GM23338 (cell line): ENCODE results near the gene STAB2. TPM values are rescaled to one million over a fixed set of nuclear protein-coding genes. Genes with fewer than 3 reads are reported as not detected.

Experiments used
- ATAC-seq: fragments of 200-7000 bp; cut with Tn5 transposase; 3 replicates; pipeline ENCODE4 v1.9.1; 2020
- DNase-seq: peaks from one replicate; pipeline ENCODE4 v3.0.0-alpha.2; 2015; ENCODE audit warnings: low spot score
- H2AFZ ChIP-seq: fragments of 200-600 bp; sonication (generic); 2 replicates; pipeline ENCODE4 v1.8.0; 2016; ENCODE audit warnings: antibody characterized with exemption, mild to moderate bottlenecking, moderate library complexity
- H3F3A ChIP-seq: fragments of 200-600 bp; sonication (generic); replicated peaks from 2 replicates; pipeline ENCODE4 v1.8.0; 2017; ENCODE audit warnings: antibody characterized with exemption, mixed run types, low read depth
- H3K27ac ChIP-seq: fragments of 200-600 bp; sonication (generic); 2 replicates; pipeline ENCODE4 v1.6.1; 2016; ENCODE audit warnings: low read depth
- H3K27me3 ChIP-seq: fragments of 200-600 bp; sonication (generic); 2 replicates; pipeline ENCODE4 v1.8.0; 2016; ENCODE audit warnings: mild to moderate bottlenecking, mixed run types, moderate library complexity; ENCODE audit not compliant: insufficient read depth
- H3K36me3 ChIP-seq: fragments of 200-600 bp; sonication (generic); 2 replicates; pipeline ENCODE4 v1.8.0; 2016; ENCODE audit warnings: mild to moderate bottlenecking; ENCODE audit not compliant: insufficient read depth
- H3K4me1 ChIP-seq: fragments of 200-600 bp; sonication (generic); 2 replicates; pipeline ENCODE4 v1.8.0; 2016; ENCODE audit warnings: mild to moderate bottlenecking, moderate library complexity; ENCODE audit not compliant: insufficient read depth
- H3K4me2 ChIP-seq: fragments of 200-600 bp; sonication (generic); 2 replicates; pipeline ENCODE4 v1.7.1; 2017; ENCODE audit warnings: mixed run types
- H3K4me3 ChIP-seq: fragments of 200-600 bp; sonication (generic); 2 replicates; pipeline ENCODE4 v1.6.1; 2016; ENCODE audit warnings: mixed run types
- H3K79me2 ChIP-seq: fragments of 200-600 bp; sonication (generic); replicated peaks from 2 replicates; pipeline ENCODE4 v1.8.0; 2017; ENCODE audit warnings: mild to moderate bottlenecking; ENCODE audit not compliant: insufficient read depth
- H3K9me2 ChIP-seq: fragments of 200-600 bp; sonication (generic); 2 replicates; pipeline ENCODE4 v1.8.0; 2017; ENCODE audit not compliant: insufficient read depth
- H4K20me1 ChIP-seq: fragments of 200-600 bp; sonication (generic); replicated peaks from 2 replicates; pipeline ENCODE4 v1.8.0; 2017; ENCODE audit warnings: mild to moderate bottlenecking; ENCODE audit not compliant: insufficient read depth
- H3K27ac Mint-ChIP-seq: 2 replicates; pipeline ENCODE4 v1.8.0; 2020; ENCODE audit warnings: inconsistent platforms, mild to moderate bottlenecking, moderate library complexity, mixed read lengths
- H3K27me3 Mint-ChIP-seq: 3 replicates; pipeline ENCODE4 v1.8.0; 2022; ENCODE audit warnings: low read depth, mild to moderate bottlenecking, moderate library complexity, mixed read lengths, inconsistent platforms; ENCODE audit not compliant: insufficient read depth, poor library complexity
- H3K36me3 Mint-ChIP-seq: 3 replicates; pipeline ENCODE4 v1.8.0; 2021; ENCODE audit warnings: low read depth, mild to moderate bottlenecking, inconsistent platforms, moderate library complexity, mixed read lengths
- H3K4me1 Mint-ChIP-seq: 3 replicates; pipeline ENCODE4 v1.8.0; 2020; ENCODE audit warnings: mild to moderate bottlenecking, inconsistent platforms, mixed read lengths
- H3K4me3 Mint-ChIP-seq: 3 replicates; pipeline ENCODE4 v1.8.0; 2021; ENCODE audit warnings: moderate library complexity, mild to moderate bottlenecking, inconsistent platforms, mixed read lengths
- H3K9me3 Mint-ChIP-seq: 3 replicates; pipeline ENCODE4 v1.8.0; 2020; ENCODE audit warnings: moderate library complexity, mild to moderate bottlenecking, inconsistent platforms, mixed read lengths
- CREB1 ChIP-seq: fragments of 250-450 bp; sonication (Bioruptor Pico); IDR thresholded peaks from 2 replicates; pipeline ENCODE4 v1.5.0; 2020; ENCODE audit warnings: low read depth, mild to moderate bottlenecking, moderate library complexity
- EZH2 ChIP-seq: fragments of 200-600 bp; sonication (generic); IDR thresholded peaks from one replicate; pipeline ENCODE4 v1.8.0; 2017; ENCODE audit warnings: antibody characterized with exemption, mild to moderate bottlenecking, low read depth; ENCODE audit not compliant: unreplicated experiment
- JUNB ChIP-seq: IDR thresholded peaks from one replicate; pipeline ENCODE4 v1.6.1; 2016; ENCODE audit warnings: antibody characterized with exemption; ENCODE audit not compliant: unreplicated experiment
- ZNF114 ChIP-seq: fragments of 250-450 bp; sonication (Bioruptor Pico); IDR thresholded peaks from 2 replicates; pipeline ENCODE4 v1.5.0; 2020; ENCODE audit warnings: mild to moderate bottlenecking, moderate library complexity
- ZNF331 ChIP-seq: fragments of 250-450 bp; sonication (Bioruptor Pico); IDR thresholded peaks from 2 replicates; pipeline ENCODE4 v1.5.0; 2020; ENCODE audit warnings: low read depth, mild to moderate bottlenecking, moderate library complexity
- ZNF462 ChIP-seq: fragments of 250-450 bp; sonication (Bioruptor Pico); IDR thresholded peaks from 2 replicates; pipeline ENCODE4 v1.5.0; 2020; ENCODE audit warnings: mild to moderate bottlenecking, moderate library complexity
- polyA plus RNA-seq: library from polyadenylated mRNA; unstranded; fragments of >200 nt; fragmentation: Nextera tagmentation; extraction: Ambion mirVana; gene quantifications from 2 replicates; pipeline ENCODE4 v1.2.1, GENCODE V29; 2016
- total RNA-seq: library from RNA; depleted of rRNA; stranded (reverse); fragments of >200 nt; shearing (Covaris generic); gene quantifications from 2 replicates; pipeline ENCODE4 v1.2.3, GENCODE V29; 2014
- TF ChIP-seq, protein P1 (sequence below), 2 experiments: fragments of 200-600 bp in 1 of 2; sonication (generic) in 1 of 2; conservative IDR thresholded peaks; 2 replicates each; pipeline versions ENCODE4 v1.5.1 to v1.6.1; 2016 to 2017; ENCODE audit warnings: antibody characterized with exemption in 2 of 2, low read depth in 2 of 2, mild to moderate bottlenecking in 2 of 2, moderate library complexity in 1 of 2

Gene STAB2
- total and polyA plus RNA-seq, 2 experiments from 2014 or later: 0.14 TPM; not detected in 1

DNA sequence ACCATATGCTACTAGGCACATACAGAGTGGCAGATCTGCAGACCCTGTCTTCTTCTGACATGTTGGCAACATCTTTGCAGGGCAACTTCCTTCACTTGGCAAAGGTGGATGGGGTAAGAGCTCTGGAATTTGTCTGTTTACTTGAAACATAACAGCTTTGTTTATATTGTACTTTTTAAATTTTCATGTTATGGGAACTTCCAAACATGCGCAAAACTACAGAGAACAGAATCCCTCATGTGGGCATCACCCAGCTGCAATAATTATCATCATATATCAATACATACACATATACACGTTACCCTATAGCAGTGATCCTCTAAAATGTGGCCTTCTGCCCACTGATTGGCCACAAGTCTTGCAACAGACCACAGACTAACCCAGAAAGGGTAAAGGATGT lies 103.4 kb downstream of the STAB2 start:
- no peak overlapping the region for H3K27ac Mint-ChIP-seq
- H4K20me1 ChIP-seq: no peaks in the 10 kb centered on the region
- H3K79me2 ChIP-seq: no peaks in the 10 kb centered on the region
- ATAC-seq: no peak
- H3K27me3 Mint-ChIP-seq: no peaks in the 10 kb centered on the region
- no peaks in the 10 kb centered on the region for H3K9me2 ChIP-seq
- H3K36me3 ChIP-seq: no peaks in the 10 kb centered on the region
- H3K4me3 ChIP-seq: no peak overlapping the region
- H3K4me3 Mint-ChIP-seq: no peak overlapping the region
- no peaks in the 10 kb centered on the region for H3F3A ChIP-seq
- no peak overlapping the region for H2AFZ ChIP-seq
- no peaks in the 10 kb centered on the region for H3K4me1 ChIP-seq
- no peak for DNase-seq
- peaks cover 8% of the 10 kb centered on the region; the same call in 2 of the 3 replicates for H3K4me1 Mint-ChIP-seq
- TF ChIP-seq ZNF114 (no peak), EZH2 (no peak), JUNB (no peak), ZNF462 (CRISPR knock-in tag) (no peak), ZNF331 (CRISPR knock-in tag) (no peak), CREB1 (CRISPR knock-in tag) (no peak)
- TF ChIP-seq, protein P1, sequence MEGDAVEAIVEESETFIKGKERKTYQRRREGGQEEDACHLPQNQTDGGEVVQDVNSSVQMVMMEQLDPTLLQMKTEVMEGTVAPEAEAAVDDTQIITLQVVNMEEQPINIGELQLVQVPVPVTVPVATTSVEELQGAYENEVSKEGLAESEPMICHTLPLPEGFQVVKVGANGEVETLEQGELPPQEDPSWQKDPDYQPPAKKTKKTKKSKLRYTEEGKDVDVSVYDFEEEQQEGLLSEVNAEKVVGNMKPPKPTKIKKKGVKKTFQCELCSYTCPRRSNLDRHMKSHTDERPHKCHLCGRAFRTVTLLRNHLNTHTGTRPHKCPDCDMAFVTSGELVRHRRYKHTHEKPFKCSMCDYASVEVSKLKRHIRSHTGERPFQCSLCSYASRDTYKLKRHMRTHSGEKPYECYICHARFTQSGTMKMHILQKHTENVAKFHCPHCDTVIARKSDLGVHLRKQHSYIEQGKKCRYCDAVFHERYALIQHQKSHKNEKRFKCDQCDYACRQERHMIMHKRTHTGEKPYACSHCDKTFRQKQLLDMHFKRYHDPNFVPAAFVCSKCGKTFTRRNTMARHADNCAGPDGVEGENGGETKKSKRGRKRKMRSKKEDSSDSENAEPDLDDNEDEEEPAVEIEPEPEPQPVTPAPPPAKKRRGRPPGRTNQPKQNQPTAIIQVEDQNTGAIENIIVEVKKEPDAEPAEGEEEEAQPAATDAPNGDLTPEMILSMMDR (conservative IDR thresholded peaks at IDR 0.05; ENCODE audit: low read depth in 2 of 2): no peak
- no peaks in the 10 kb centered on the region for H3K27me3 ChIP-seq
- no peaks in the 10 kb centered on the region for H3K9me3 Mint-ChIP-seq
- H3K4me2 ChIP-seq: no peak overlapping the region
- no peak overlapping the region for H3K27ac ChIP-seq
- no peaks in the 10 kb centered on the region for H3K36me3 Mint-ChIP-seq
